K562 treated with DMSO at 1 percent for 12 hours (cell line): ENCODE data around the gene ITGA2. TPM values are rescaled to one million over a fixed set of nuclear protein-coding genes. Genes with fewer than 3 reads are reported as not detected.

Source experiments
- total RNA-seq: library from RNA; unstranded; fragments of 300-600 nt; gene quantifications from 2 replicates; pipeline ENCODE4 v1.2.3, GENCODE V29; 2022; ENCODE audit not compliant: insufficient read depth

The ITGA2 gene
- total RNA-seq: 0.19 TPM in 1 of 2 replicates, not detected in the other

GRCh38 chr5:52989025-52989780 lies at the start of gene ITGA2:
Gene ITGA2 (plus strand): TSS chr5:52989352. CDS start chr5:52989469, 117 bp downstream.

GRCh38 chr5:53109443-53110127 lies 120.4 kb downstream of the ITGA2 start, which contains the start of gene MOCS2:
Gene MOCS2 (minus strand): TSS chr5:53109757. CDS start chr5:53107174, 2,583 bp downstream.

Other genes with a start within 250 kb of the ITGA2 start
- gene ITGA1, start 201.4 kb upstream of the ITGA2 start, total RNA-seq: 0.05 TPM in 1 of 2 replicates, not detected in the other
- 9.8 and 10.7 TPM in 2 replicates for gene PELO, start 201.4 kb upstream of the ITGA2 start, total RNA-seq
- 21.9 and 40.8 TPM in 2 replicates for gene MOCS2, start 120.4 kb downstream of the ITGA2 start, total RNA-seq